Superior temporal gyrus (tissue), 1 donor: ENCODE measurements around the gene CMKLR1.

ENCODE experiments used
- DNase-seq: peaks from one replicate; pipeline ENCODE4 v3.0.0-alpha.2; 2016; ENCODE audit errors: extremely low spot score

CMKLR1 gene

DNA sequence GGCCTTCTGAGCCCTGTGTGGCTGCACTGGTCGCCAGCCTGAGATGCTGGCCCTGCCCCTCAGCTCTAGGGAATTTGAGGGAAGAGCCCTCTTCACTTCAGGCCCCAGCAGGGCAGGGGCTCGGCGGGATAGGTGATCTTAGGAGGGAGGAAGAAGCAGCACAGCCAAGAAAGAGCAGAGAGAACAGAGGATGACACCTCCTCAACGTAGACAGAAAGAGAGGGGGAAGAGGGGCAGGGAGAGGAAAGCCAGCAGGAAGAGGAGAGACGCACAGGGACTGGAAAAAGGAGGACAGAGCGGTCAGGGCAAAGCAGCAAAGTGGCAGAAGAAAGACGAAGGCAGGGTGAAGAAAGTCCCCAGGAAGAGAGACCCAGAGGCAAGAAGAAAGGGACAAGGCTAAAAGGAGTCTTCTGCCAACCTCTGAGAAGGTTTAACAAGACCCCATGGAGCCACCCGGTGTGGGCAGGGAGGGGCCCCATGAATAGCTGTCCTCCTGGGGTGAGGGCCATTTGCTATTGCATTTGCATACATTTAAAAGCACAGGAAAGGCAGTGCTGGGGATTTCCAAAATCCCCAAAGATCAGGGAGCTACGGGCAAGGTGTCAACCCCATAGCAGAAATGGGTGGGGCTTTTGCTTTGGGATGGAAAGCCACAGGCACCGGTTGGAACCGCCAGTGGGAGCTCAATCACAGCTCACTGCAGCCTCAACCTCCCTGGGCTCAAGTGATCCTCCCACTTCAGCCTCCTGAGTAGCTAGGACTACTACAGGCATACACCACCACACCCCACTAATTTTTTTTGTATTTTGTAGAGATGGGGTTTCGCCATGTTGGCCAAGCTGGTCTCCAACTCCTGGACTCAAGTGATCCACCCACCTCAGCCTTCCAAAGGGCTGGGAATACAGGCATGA is 22.7 kb downstream of the CMKLR1 start:
- DNase-seq, result no peak

DNA sequence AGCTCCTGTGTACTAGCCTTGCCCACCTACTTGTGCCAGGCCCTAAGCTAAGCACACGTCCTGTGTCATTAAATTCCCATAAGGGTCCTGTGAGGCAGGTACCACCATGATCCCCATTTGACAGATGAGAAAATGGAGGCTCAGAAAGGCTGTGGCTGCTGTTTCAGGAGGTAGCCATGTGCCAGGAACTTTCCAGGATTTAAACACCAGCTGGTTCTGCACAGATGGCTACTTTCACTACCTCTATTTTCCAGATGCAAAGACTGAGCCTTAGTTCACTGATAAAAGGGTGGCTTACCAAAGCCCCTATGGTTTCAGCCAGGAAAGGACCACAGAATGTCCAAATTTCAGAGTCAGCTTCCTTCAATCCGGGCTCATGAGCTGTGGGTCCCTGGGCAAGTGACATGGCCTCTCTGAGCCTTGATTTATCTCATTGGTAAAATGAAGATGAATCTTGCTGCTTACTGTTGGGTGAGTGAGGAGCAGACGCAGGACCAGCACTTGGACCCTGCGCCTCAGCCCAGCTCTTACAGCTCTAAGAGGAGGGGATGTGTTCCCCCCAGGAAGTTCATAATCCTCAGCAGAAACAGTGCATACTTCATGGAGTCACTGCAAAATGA is 23.5 kb downstream of the CMKLR1 start:
- no peak for DNase-seq

DNA sequence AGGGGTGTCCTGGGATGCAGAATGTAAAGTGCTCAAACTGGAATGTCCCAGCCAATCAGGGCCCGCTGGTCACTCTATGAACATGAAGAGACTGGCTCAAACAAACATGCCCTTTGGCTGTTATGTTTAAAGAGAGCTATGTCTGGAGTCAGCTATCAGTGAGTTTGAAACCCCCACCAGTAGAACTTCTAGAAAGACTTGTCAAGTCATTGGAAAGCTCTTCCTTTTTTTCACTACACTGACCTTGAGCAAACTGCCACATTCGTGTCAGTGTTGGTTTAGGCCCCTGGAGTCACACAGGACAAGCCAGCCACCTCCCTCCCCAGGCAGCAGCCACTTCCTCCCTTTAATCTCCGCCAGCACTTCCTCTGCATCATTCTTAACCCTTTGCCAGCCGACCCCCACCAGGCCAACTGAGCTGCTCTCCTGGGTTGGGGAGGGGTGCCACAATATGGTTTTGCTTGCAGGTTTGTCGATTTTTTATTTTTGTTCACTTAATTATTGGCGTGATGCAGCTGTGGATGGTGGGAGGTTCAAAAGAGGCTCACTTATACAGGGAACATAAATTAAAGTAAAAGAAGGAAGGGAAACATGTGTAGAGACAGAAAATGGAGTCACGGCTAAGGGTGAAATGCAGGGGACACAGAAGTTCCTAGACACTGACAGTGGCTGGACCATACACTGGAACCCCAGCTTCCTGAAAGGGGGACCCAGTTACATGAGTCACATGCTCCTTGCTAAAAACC is 25.3 kb downstream of the CMKLR1 start:
- no peak for DNase-seq

DNA sequence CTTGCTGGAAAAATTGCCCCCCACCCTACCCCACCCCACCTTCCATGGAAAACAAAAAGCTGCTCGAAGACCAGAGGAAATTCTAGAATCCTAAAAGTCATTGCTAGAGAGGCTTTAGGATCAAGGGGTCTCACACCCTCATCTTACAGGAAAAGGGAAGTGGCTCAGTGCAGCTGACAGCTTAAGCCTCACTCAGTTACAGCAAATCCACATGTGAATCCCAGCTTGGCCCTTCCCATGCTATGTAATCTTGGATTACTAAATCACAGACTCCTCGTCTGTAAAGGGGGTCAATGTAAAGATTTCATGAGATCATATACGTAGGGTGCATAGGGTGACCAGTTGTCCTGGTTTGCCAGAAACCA is 25.9 kb downstream of the CMKLR1 start:
- DNase-seq, result no peak

DNA sequence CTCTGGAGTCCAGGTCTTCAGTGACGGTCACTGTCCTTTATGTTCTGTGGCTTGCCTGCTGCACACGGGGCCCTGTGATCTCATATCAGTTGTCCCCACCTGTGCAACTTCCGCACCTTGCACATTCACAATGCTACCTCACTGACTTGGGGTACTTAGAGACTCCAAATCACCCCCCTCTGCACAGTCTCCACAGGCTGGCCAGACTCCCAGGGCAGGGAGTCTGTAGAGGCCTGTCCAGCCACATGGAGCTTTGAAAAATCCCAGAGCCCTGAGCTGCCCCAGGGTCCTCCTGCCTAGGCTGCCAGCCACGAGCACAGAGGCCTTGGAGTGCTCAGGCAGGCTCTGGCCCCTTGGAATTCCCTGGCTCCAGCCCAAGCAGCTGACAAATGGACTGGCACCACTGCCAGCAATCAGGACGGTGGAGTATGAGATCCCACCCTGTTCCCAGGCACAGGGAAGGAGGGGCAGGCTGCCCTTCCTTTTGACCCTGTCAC is 26.4 kb downstream of the CMKLR1 start:
- DNase-seq, result no peak

DNA sequence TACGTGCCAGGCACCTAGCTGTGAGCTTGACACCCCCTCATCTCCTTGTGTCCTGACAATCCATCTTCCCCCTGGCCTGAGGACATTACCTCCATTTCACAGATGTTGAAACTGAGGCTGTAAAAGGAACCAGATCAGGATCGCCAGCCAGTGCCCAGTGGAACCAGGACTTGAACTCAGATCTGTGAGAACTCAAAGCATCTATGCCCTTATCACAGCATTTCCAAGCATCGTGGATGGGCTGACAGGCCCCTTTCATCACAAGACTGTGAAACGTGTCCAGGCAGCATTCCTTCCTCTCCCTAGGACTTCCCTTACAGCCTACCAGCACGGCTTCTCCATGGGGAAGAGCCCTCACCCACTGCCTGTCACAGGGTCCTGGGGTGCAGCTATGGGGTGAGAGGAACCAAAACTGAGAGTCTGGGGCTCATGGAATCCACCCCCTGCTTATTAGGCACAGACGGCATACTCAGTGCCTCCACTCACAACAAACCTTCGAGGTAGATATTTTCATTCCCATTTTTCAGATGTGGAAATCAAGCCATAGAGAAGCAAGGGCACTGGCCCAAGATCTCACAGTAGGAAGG is 26.9 kb downstream of the CMKLR1 start:
- DNase-seq, result no peak

DNA sequence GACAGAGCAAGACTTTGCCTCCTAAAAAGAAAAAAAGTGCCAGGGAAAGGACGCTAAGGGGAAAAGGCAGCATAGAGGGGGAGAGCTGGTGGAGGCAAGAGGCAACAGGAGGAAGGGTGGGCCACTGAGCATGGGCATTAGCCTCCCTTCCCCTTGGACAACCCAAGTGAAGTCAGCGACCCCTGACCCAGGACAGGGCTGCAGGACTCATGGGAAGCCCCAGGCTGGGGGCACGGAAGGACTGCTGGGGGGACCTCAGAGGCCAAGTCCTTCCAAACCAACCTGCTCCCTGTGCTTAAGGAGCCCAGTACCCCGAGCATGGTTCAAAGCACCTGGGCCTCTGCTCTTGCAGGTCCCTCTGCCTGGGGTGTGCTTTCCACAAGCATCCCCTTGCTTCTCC is 27.5 kb downstream of the CMKLR1 start:
- DNase-seq, result no peak

DNA sequence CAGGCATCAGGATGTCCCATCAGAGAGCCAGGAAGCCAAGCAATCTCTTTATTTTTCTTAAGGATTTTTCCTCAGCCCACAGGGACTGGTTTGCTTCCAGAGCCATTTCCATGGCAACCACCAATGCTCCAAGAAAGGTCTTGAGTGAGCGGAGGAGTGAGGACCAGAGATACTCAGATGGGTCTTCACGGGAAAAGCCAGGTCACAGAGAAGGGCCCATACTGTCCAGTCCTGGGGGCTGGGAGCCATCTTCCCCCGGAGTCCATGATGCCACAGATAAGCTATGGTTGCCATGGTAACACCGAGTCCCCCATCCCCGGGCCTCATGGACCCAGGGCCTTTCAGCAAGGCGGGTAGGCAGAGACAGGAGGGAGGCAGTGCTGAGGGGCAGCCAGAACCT is 28.6 kb downstream of the CMKLR1 start:
- peak; percentile 45 for DNase-seq

DNA sequence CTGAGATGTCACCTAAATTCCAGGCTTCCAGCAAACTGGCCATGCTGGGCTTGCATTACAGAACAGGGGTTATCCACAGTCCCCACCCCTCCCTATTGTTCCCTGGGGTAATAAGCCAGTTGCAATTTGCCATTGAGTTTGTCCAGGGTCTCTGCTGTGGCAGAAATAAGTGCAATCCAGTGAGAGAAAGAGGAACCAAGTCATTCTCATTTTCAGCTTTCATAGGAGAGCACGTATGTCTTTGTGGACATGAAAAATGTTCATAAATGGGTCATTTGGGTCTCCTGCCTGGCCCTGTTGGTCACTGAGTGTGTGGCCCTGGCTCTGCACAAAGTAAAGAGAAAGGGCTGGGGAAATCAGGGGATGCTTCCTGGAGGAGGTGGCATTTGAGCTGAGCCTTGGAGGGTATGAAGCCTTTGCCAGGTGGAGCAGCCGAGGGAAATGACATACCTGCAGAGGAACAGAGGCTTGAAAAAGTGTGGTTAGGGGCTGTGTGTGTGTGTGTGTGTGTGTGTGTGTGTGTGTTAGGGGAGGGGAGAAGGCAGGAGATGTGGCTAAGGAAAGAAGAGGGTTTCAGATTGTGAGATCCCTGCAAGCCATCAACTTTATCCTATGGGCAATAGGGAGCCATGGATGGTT is 29.3 kb downstream of the CMKLR1 start:
- no peak for DNase-seq

DNA sequence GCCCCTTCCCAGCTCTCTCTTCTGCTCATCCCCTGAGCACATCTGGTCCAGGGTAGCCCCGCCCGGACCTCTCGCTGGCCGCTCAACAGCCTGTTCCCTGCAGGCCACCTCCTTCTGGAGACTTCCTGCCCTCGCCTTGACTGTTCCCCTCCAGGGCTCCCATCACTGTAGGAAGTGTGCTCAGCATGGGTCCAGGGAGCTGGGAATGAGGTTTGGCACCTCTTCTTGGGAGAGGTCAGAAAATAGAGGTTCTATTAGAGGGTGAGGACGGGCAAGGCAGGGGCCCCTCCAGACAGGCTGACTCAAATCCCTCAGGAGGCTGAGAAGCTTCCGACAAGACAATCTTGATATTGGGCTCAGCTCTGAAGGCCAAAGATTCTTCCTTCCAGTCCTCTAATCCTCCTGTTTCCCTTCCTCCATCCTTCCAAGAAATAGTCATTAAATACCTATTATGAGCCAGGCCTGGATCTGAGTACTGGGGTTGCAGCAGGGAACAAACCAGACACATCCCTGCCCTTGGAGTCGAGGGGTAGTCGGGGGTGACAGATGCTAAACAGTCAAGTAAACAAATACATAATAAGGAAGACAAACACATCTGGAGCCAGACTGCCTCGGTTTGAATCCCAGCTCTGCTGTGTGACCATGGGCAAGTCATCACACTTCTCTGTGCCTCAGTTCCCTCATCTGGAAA is 30.6 kb downstream of the CMKLR1 start:
- no peak for DNase-seq

DNA sequence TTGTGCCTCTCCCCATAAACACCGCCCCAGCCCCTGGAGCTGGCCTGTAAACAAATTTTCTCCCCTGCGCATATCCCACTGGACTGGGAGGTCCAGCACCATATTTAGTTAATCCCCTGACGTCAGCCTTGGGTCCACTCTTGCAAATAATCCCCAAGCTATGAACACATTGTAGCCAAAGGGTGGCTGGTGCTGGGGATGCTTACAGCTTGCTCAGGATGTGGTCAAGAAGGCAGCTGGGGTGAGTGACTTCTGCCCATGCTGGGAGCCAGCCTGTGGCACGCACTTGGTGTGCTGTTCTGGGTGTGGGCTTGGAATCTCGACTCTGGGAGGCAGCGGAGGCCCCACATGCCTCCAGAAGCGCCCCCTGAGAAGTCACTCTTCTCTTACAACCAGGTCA is 32.1 kb downstream of the CMKLR1 start:
- no peak for DNase-seq

DNA sequence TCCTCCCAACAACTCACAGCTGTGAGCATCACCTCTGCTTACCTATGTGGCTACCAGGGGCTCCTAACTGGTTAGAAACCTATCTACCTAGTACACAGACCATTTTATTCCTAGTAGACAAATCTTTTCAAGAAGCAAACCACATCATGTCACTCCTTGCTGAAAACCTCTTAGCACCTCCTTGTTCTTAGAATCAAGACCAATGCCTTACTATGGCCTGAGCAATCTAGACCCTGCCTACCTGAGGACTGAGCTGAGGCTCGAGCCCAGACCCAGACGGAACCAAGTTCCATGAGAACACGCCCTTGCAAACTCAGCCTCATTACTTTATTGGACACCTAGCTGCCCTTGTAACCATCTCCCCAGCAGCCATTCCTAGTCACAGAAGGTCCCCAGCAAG is 32.6 kb downstream of the CMKLR1 start:
- no peak for DNase-seq

DNA sequence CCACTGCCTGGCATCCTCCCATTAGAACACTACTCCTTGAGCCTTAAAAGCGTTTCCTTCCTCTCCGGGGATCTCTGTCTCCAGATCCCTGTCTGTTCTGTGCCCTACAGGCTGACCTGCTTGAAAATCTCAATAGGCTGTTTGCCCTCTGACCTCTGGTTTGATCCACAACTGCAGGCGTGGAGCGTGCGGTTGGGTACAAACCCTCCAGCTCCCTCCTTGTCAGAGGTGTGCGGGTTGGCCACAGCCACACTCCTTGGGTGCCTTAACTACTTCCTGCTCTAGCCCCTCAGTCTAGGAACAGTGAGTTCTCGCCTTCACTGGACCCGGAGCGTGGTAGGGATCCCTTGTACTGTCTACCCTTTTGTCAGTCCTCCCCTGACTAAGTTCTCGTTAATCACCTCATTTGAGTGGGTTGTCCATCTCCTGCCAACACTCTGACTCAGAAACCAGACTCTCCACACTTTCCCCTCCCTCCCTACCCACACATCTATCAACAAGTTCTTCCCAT is 33.1 kb downstream of the CMKLR1 start:
- peak; percentile 42 for DNase-seq

DNA sequence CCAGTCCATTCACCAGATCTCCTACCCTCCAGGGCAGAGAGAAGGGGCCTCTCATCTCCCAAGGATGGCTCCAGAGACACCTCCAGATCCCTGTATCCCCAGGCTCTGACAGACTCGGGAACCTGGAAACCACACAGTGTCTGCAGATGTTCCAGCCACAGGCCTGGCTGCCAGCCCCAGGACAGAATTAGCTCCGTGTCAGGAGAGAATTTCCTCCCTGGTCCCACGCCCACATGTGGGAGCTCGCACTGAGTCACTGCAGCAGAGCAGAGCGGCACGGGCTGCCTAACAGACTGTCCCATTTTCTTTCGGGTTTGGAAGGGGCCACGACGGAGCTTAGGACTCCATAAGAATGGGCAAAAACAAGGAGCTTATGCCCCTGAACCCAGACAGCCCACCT is 33.6 kb downstream of the CMKLR1 start:
- peak; percentile 76 for DNase-seq

DNA sequence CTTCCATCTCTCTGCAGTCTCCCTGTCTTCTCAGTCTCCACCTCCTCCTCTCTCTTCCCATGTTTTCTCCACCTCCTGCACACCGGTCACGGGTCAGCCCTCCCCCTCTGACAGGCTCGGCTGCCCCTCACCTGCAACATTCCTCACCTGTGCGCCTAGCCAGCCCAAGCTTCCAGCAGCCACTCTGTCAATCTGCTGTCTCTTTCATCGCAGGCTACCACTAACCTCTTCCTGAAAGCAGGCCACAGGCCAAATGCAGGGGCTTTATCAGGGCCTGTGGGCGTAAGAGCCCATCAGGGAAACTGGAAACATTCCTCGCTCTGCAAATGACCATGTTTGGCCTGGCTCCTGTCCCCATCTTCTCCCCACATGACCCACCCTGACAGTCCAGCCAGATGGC is 34.5 kb downstream of the CMKLR1 start:
- no peak for DNase-seq

DNA sequence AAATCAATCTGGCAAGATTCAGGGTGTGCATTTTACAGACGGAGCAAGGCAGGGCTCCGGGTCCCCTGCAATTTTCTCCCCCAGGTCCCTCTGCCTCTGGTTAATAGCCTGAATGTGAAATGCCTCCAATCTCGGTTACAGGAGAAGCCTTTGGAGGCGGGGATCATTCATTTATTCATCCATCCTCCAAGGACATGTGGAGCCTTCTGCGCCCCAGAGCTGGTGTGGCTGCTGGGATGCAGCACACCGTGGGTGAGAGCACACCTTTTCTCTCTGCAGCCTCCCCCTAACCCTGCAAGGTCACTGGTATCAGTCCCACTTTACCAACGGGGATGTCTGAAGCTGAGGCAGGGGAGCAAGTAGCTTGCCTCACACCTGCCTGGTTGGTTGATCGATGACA is 35.4 kb downstream of the CMKLR1 start:
- DNase-seq, result no peak

DNA sequence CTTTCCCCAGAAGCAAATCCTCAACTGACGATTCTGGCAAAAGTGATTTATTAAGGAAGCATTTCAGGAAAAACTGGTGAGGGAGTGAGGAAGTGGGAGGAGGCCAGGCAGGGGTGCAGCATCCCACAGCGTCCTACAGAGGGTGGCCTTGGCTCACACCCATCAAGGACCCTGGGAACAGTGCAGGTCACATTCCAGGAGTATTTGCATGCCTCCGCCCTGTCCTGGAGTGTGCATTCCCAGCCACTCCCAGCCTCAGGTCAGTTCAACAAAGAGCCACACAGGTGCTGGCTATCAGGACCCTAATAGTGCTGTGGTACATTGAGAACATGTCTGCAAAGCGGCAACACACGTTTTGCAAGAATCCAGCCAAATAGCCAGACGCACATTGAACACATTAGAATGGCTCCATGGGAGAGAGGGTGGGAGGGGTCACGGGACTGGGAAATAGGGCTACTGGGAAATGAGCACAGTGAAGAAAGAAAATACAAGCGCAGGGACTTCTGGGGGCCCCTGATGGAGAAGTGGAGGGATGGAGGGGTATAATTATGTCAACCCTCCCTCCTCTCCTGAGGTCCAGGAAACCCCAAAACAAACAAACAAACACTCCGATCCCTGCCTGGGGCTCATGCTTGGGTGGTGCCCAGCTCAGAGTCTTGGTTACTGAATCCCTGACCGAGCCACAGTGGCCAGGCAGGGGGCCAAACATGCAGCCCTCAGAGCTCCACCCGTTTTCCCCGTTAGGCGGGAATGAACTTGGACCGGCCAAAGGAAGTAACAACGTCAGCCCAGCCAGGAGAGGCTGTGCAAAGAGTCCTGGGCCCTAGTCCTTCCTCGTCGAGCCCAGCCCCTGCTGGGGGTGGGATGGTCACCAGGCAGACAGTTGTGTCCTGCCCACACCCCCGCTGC is 36.5 kb downstream of the CMKLR1 start:
- no peak for DNase-seq

DNA sequence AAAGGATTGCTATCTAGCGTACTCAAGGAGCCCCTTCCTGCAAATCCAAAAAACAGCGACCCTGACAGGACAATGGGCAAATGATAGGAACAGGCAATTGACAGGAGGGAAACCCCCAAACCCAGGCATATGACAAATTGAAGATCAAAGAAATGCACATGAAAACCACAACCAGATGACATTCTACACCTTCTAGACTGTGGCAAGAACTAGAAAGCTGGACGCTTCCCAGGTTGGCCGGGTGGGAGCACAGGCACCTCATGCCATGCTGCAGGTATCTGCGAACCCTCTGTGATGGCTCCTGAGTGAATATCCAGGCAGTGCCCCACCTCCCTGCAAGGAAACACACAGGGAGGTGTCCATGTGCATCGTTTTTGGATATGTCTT is 37.1 kb downstream of the CMKLR1 start:
- DNase-seq, result no peak

DNA sequence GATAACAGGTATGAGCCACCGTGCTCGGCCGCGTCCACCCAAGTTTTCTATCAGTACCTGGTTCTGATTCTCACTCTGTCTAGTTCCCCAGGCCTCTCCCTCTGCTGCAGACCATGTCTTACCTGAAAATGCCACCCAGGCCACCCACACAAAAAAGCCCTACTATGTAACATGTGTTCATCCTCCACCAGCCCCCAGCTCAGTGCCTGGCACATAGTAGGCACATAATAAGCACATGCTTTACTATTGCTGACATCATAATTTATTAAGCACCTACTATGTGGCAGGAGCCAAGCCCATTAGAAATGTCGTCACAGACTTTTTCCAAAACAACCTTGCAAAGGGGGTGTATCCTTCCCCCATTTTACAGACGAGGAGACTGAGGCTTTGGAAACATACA is 37.8 kb downstream of the CMKLR1 start:
- DNase-seq, result no peak
